Right cardiac atrium (tissue), 5 donors: ENCODE results near the gene SNW1. TPM values are rescaled to one million over a fixed set of nuclear protein-coding genes. Genes with fewer than 3 reads are reported as not detected.
"Not testable (repeated sequence)": the region's sequence is repeated elsewhere in the genome, so short reads cannot be mapped to it uniquely, and the experiment has no call there.

Source experiments
- ATAC-seq, 2 donors: fragments of 200-7000 bp; cut with Tn5 transposase; one replicate each; pipeline versions ENCODE4 v1.8.0 to v1.9.1; 2020; ENCODE audit warnings: moderate library complexity in 2 of 2, mild to moderate bottlenecking in 1 of 2
- DNase-seq, 3 donors: peaks; one replicate each; pipeline ENCODE4 v3.0.0-alpha.2; 2020
- H3K27ac ChIP-seq: one replicate; pipeline ENCODE4 v1.5.1; 2013; ENCODE audit warnings: mild to moderate bottlenecking, low read length, control low read depth, moderate library complexity
- H3K27me3 ChIP-seq: one replicate; pipeline ENCODE4 v1.6.1; 2013; ENCODE audit not compliant: control insufficient read depth, insufficient read depth
- H3K4me1 ChIP-seq: one replicate; pipeline ENCODE4 v1.6.1; 2013; ENCODE audit warnings: low read length; ENCODE audit not compliant: control insufficient read depth, insufficient read depth
- H3K4me3 ChIP-seq: one replicate; pipeline ENCODE4 v1.5.1; 2013; ENCODE audit warnings: low read length, control low read depth
- H3K9me3 ChIP-seq: one replicate; pipeline ENCODE4 v1.6.1; 2013; ENCODE audit warnings: low read length; ENCODE audit not compliant: control insufficient read depth
- WGBS: extraction: QIAGEN DNeasy Blood & Tissue Kit; methylation state at CpG from one replicate; pipeline ENCODE4 v1.1.7; 2013; 5-methylcytosine and 5-hydroxymethylcytosine counted together
- intact Hi-C, 4 donors: fragments of 100-400 bp; cut with DNase I; formaldehyde crosslinking; loops; one replicate each; pipeline versions ENCODE4 v1.11.0 to v1.14.0; 2022 to 2023
- polyA plus RNA-seq: library from polyadenylated mRNA; stranded (reverse); fragments of 200-250 nt; gene quantifications from one replicate; pipeline ENCODE4 v1.2.3, GENCODE V29; 2013
- total RNA-seq, 4 donors: library from RNA; stranded (reverse); fragmentation: NEBNext Ultra II Directional; extraction: Animal tissue kit (Norgen Biotek cat#: 25700); gene quantifications; one replicate each; pipeline ENCODE4 v1.2.1, GENCODE V29; 2021
- donor health status: healthy with polysubstance abuse.
- donor health status: DM: no; HTN: yes; CAD: no.
- donor health status: DM: no; HTN: no; CAD: no.
- donor health status: DM: no; HTN: yes; CAD: no; lungs with severe emphysema.
- donor health status: DM: yes; HTN: yes; CAD: no.

Gene SNW1
- total and polyA plus RNA-seq, 5 donors = 38.2 to 67.1 (median 53.5) TPM

DNA sequence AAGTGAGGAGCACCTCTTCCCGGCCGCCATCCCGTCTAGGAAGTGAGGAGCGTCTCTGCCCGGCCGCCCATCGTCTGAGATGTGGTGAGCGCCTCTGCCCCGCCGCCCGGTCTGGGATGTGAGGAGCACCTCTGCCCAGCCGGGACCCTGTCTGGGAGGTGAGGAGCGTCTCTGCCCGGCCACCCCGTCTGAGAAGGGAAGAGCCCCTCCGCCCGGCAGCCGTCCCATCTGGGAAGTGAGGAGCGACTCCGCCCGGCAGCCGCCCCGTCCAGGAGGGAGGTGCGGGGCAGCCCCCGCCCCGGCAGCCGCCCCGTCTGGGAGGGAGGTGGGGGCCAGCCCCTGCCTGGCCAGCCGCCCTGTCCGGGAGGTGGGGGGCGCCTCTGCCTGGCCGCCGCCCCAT lies 13.5 kb downstream of the SNW1 start:
- ATAC-seq, H3K27ac ChIP-seq, H3K4me1 ChIP-seq, H3K9me3 ChIP-seq, intact Hi-C loops, H3K27me3 ChIP-seq, H3K4me3 ChIP-seq: not testable (repeated sequence)
- 91% methylated on average over 33 of the region's 33 CpGs for WGBS
- DNase-seq = peak in 1 of 3 donors; percentile 61

DNA sequence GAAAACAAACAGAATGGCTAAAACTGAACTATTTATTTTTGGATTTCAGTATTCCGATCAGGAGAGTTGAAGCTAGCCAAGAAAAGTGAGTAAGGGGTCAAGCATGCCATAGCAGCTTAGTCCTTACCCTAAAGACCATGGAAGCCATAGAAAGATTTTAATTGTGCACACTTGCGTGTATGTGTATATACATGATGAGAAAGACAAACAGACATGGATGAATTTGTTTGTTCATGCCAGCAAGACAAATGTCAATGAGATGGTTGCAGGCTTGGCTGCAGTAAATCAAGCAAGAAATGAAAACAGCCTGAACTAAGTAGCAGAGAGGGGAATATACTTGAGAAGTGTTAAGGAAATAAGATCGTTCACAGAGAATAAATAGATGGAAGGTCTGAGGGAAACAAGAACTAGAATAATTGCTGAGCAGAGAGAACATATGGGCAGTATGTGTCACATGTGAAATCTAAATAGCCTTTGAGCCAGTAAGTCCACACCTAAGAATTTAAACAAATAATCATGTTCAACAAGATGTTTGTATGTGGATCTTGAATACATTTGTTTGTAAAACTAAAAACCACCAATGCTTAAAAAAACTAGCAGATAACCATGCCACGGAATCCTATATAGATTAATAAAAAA lies 14.8 kb downstream of the SNW1 start:
- Histone ChIP-seq H3K27me3 (no peaks in the 10 kb centered on the region), H3K27ac (no peak overlapping the region), H3K4me3 (no peak overlapping the region), H3K9me3 (no peaks in the 10 kb centered on the region), H3K4me1 (no peaks in the 10 kb centered on the region)
- DNase-seq (no peak), ATAC-seq (no peak)
- WGBS = 64% methylated on average over 4 of the region's 4 CpGs
- intact Hi-C loops = no loop called here

DNA sequence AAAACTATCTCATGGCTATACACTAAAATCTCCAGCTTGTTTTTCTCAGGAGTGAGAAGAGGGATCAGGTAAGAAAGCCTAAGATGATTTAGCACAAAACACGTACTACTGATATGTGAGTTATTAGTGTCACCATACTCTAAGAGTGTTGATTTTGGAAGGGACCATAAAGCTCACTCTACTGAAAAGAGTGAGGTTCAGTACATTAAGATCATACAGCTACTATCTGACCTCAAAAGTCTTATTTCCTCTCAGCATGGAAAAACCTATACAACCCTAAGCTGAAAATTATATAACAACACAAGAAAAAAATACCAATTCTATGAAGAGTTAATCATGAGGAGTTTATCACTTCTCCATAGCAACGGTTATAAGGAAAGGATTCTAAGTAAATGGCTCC lies 19.5 kb downstream of the SNW1 start:
- intact Hi-C loops = no loop called here
- Histone ChIP-seq H3K4me3 (no peak overlapping the region), H3K4me1 (peaks cover 2% of the 10 kb centered on the region), H3K9me3 (no peaks in the 10 kb centered on the region), H3K27ac (no peak overlapping the region), H3K27me3 (no peaks in the 10 kb centered on the region)
- no peak for DNase-seq
- no peak for ATAC-seq
- 75% methylated on average over 2 of the region's 2 CpGs for WGBS

DNA sequence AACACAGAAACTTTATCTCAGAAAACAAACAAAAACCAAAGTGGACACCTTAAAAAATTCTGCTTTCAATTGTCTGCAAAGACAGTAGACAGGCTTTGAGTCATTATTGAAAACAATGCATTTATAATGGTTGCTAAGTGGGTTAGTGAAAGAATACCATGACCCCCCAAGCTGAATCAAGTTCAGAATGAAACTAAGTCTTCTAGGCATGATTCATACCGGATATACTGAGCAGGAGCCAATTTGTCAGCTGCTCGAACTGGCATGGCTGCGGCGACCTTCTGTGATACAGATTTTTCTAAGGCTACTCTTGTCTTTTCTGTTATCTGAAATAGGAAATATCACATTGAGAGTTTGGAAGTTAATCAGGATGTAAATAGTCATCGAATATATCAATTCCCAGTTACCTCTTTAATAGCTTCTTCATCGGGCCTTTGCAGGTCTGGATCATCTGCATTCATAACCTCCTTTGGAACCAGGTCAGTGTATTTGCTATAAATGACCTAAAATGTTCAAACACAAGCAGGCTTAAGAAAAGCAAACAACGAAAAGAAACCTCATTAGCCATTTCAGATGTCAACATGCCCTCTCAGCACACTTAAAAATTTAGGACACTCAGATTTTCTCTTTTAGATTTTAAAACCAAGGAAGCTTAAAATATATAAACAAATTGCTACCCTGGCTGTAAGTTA lies 22.3 kb downstream of the SNW1 start:
- DNase-seq = peak in 2 of 3 donors; percentile 59 to 62
- Histone ChIP-seq H3K27ac (no peak overlapping the region), H3K4me3 (no peak overlapping the region), H3K27me3 (no peaks in the 10 kb centered on the region), H3K4me1 (peaks cover 2% of the 10 kb centered on the region), H3K9me3 (no peaks in the 10 kb centered on the region)
- intact Hi-C loops = no loop called here
- ATAC-seq = peak; percentile 59 to 81
- 48% methylated on average over 7 of the region's 7 CpGs for WGBS

DNA sequence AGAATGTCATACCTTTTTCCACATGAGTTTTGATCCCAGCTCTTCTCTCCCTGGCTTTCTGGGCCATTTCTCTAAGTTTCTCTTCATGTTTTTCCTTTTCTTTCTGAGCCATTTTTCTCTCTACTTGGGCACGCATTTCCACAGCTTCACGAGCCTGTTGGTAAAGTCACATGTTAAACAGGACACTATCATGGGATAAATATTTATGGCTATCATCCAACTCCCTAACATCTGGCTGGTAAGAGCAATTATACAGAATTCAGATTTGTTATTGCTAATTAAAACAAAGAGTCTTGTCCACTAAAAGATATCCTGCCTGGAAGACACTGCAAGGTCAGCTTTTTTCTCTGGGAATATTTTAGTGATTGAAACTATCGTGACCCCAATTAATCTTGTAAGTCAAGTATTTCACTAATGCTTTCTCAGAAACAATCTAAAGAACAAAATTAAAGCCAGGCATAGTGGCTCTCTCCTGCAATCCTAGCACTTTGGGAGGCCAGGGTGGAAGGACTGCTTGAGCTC lies 29.9 kb downstream of the SNW1 start:
- Histone ChIP-seq H3K4me3 (no peak overlapping the region), H3K27ac (no peak overlapping the region), H3K27me3 (no peaks in the 10 kb centered on the region), H3K9me3 (no peaks in the 10 kb centered on the region), H3K4me1 (no peaks in the 10 kb centered on the region)
- ATAC-seq (no peak), DNase-seq (no peak)
- 72% methylated on average over 3 of the region's 3 CpGs for WGBS
- intact Hi-C loops = no loop called here

DNA sequence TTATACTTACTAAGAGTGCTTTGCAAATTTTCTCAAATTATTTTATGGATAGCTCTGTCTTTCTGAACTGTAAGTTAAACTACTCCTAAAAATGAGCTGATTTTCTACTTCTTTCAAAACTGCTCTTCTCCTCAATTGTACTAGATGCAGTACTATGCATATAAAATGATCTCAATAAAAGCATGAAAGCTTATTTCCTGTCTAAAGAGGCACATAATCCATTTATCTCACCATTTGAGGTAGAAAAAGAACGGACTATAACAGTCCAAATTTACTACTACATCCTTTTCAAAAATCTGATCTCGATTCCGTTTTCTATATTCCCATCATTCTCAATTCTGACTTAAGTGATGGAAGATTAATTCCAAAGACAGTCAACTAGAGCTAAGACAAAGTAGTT lies 38.7 kb downstream of the SNW1 start:
- no peak overlapping the region for H3K27ac ChIP-seq
- H3K4me3 ChIP-seq = no peak overlapping the region
- intact Hi-C loops = no loop called here
- H3K4me1 ChIP-seq = no peaks in the 10 kb centered on the region
- 96% methylated on average over 3 of the region's 3 CpGs for WGBS
- DNase-seq = no peak
- no peaks in the 10 kb centered on the region for H3K9me3 ChIP-seq
- H3K27me3 ChIP-seq = no peaks in the 10 kb centered on the region
- ATAC-seq = no peak

DNA sequence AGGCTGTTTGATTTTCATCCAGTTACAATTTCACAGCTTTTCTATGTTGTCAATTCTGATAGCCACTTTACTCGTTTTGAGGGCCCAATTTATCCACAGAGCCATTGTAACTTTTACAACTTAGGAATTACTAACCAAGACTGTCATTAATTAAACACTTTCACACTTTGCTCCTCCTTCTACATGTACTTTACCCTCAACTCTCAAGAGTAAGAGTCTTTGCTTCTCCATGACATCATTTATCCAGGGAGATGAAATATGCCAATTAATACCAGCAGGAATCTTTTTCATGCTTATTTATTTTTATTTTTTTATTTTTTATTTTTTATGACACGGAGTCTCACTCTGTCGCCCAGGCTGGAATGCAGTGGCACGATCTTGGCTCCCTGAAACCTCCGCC lies 39.5 kb downstream of the SNW1 start:
- H3K27ac ChIP-seq = no peak overlapping the region
- H3K4me1 ChIP-seq = no peaks in the 10 kb centered on the region
- no peak overlapping the region for H3K4me3 ChIP-seq
- no peaks in the 10 kb centered on the region for H3K9me3 ChIP-seq
- intact Hi-C loops = no loop called here
- no peak for ATAC-seq
- 92% methylated on average over 5 of the region's 5 CpGs for WGBS
- no peaks in the 10 kb centered on the region for H3K27me3 ChIP-seq
- no peak for DNase-seq

DNA sequence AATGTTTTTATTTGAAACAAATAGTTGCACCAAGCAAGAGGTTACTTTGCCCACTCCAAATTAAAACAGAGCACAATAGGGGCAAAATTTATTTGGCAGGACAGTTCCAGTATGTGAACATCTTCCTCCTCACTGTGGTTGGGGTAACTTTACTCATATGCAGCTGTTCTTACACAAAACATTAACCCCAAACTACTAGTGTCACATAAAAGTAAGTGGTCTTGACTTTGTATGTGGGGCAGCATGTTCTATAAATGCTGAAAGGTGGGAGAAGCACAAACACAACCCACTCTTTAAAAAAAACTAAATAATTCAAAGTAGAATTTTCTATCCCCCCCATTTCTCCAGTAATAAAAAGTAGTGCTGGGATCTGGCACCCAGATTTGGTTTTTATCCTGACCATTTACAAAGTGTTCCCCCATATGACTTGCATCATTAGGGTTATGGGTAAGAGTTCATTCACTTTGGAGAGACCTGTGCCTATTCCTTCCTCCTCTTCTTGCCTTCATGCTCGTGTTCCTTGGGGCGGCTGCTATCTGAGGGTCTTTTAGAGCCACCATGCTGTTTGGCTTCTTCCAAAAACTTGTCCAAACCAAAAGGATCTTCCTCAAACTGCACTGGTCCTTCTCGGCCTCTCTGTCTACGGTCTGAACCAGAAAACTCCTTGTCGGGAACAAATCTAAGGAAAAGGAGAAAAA lies 43.2 kb downstream of the SNW1 start:
- H3K4me3 ChIP-seq = no peak overlapping the region
- intact Hi-C loops = no loop called here
- ATAC-seq (no peak), DNase-seq (no peak)
- no peak overlapping the region for H3K27ac ChIP-seq
- 82% methylated on average over 5 of the region's 5 CpGs for whole genome bisulfite sequencing
- H3K27me3 ChIP-seq = no peaks in the 10 kb centered on the region
- no peaks in the 10 kb centered on the region for H3K9me3 ChIP-seq
- H3K4me1 ChIP-seq = no peaks in the 10 kb centered on the region

DNA sequence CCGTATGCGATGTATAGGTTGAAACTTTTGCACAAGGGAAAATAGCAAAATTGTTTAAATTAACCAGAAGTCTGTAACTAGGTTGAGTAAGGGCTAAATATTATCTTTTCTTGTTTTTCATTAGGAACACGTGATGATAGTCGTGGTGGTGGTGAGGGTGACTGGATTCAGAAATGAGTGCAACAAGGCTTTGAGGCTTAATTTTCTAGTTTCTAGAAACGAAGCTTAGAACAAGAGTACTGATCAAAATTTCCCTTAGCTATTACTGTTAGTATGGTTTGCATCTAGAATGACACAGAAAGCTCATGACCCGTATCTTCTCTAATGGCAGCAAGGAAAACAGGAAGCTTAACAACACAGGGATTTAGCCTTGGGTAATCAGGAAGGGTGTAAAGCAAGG lies 46.0 kb downstream of the SNW1 start:
- Histone ChIP-seq H3K4me1 (no peaks in the 10 kb centered on the region), H3K27me3 (no peaks in the 10 kb centered on the region), H3K9me3 (no peaks in the 10 kb centered on the region), H3K27ac (no peak overlapping the region), H3K4me3 (no peak overlapping the region)
- intact Hi-C loops = no loop called here
- DNase-seq = no peak
- 89% methylated on average over 6 of the region's 6 CpGs for WGBS
- ATAC-seq = no peak

DNA sequence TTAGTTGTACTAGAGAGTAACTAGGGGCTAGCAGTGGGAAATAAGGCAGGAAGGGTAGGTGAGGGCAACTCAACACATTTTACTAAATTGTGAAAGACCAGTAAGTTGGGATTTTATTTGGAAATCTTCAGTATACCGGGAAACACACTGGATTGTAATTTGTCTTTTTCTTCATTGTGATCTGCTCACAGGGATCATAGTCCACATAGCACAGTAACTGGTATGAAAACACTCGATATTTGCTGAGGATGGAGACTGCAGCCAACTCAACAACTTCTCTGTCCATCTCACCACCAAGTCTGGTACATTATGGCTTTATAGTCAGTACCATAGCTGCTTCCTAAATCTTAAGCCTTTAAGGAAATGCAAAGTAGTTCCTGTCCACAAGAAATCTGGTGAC lies 50.6 kb downstream of the SNW1 start:
- Histone ChIP-seq H3K4me3 (no peak overlapping the region), H3K27me3 (no peaks in the 10 kb centered on the region), H3K9me3 (no peaks in the 10 kb centered on the region), H3K27ac (no peak overlapping the region), H3K4me1 (peaks cover 3% of the 10 kb centered on the region)
- 75% methylated on average over 2 of the region's 2 CpGs for WGBS
- intact Hi-C loops = no loop called here
- ATAC-seq (no peak), DNase-seq (no peak)

DNA sequence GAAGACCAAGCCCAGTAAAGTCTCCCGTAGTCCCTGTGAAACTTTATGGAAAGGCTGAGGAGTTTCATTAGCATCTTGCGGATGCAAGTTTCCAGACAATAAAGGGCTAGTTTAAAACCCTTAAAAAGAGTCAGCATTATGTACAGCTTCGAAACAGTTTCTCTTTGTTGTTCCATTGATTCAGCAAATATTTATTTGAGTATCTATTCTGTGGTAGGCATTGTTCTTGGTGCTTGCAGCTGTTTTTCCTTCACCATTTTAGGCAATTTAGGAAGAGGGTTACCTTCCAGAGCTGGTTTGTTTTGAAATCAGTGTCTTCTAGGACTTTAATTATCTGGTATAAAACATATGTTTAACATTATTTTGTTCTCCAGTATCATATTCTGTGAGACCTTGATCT lies 51.5 kb downstream of the SNW1 start:
- H3K4me1 ChIP-seq = peaks cover 3% of the 10 kb centered on the region
- H3K27ac ChIP-seq = no peak overlapping the region
- WGBS = 79% methylated on average over 3 of the region's 3 CpGs
- H3K27me3 ChIP-seq = no peaks in the 10 kb centered on the region
- intact Hi-C loops = no loop called here
- DNase-seq = no peak
- ATAC-seq = no peak
- H3K4me3 ChIP-seq = peak overlapping the region; percentile 100
- H3K9me3 ChIP-seq = no peaks in the 10 kb centered on the region
